NCI-H2227 treated with DMSO at 0.1 percent for 48 hours (cell line): ENCODE results near the gene FNDC3A.
"Not testable (repeated sequence)": the region's sequence is repeated elsewhere in the genome, so short reads cannot be mapped to it uniquely, and the experiment has no call there.

Source experiments
- DNase-seq: peaks from one replicate; lab custom pipeline; 2025; lab: John Stamatoyannopoulos, UW

FNDC3A gene

GRCh38 chr13:49093376-49093775 lies 117.7 kb downstream of the FNDC3A start:
- no peak for DNase-seq

GRCh38 chr13:49097374-49097773 lies 121.7 kb downstream of the FNDC3A start:
- DNase-seq = no peak

GRCh38 chr13:49098198-49098597 lies 122.5 kb downstream of the FNDC3A start:
- DNase-seq = peak; percentile 1

GRCh38 chr13:49098771-49099512 lies 123.2 kb downstream of the FNDC3A start:
- no peak for DNase-seq

GRCh38 chr13:49099513-49099877 lies 123.8 kb downstream of the FNDC3A start:
- no peak for DNase-seq

GRCh38 chr13:49100637-49101570 lies 125.2 kb downstream of the FNDC3A start:
- DNase-seq = no peak

GRCh38 chr13:49108196-49108595 lies 132.5 kb downstream of the FNDC3A start:
- no peak for DNase-seq

GRCh38 chr13:49110122-49110912 lies 134.6 kb downstream of the FNDC3A start:
- DNase-seq = peak; percentile 76

- DNase-seq = no peak
These were observed 135.1 kb downstream of the FNDC3A start for GRCh38 chr13:49110913-49111170.

- DNase-seq = no peak
These were observed 137.2 kb downstream of the FNDC3A start for GRCh38 chr13:49112782-49113525.

- no peak for DNase-seq
These were observed 138.0 kb downstream of the FNDC3A start for GRCh38 chr13:49113526-49114286.

- no peak for DNase-seq
These were observed 141.2 kb downstream of the FNDC3A start for GRCh38 chr13:49116873-49117272.

- not testable (repeated sequence) for DNase-seq
These were observed 142.7 kb downstream of the FNDC3A start for GRCh38 chr13:49118455-49118854.

GRCh38 chr13:49124693-49125304 lies 149.1 kb downstream of the FNDC3A start:
- DNase-seq = no peak

GRCh38 chr13:49125964-49126524 lies 150.3 kb downstream of the FNDC3A start:
- DNase-seq = no peak

- no peak for DNase-seq
These were observed 156.8 kb downstream of the FNDC3A start for GRCh38 chr13:49132479-49133002.

- DNase-seq = no peak
These were observed 158.6 kb downstream of the FNDC3A start for GRCh38 chr13:49134305-49134704.

GRCh38 chr13:49137138-49137643 lies 161.5 kb downstream of the FNDC3A start:
- DNase-seq = not testable (repeated sequence)

GRCh38 chr13:49140910-49141611 lies 165.3 kb downstream of the FNDC3A start:
- DNase-seq = no peak
